ENCODE data around the gene MCRS1.

GRCh38 chr12:49616533-49617219 is 48.7 kb upstream of the MCRS1 start:
- no peak for TF ChIP-seq CTCF (IDR thresholded peaks at IDR 0.05)
- no peak for TF ChIP-seq POLR2AphosphoS5 (IDR thresholded peaks at IDR 0.05)
- no peak for TF ChIP-seq POLR2A (IDR thresholded peaks at IDR 0.05)
